AG04449 (cell line): Measurements from ENCODE around the gene ROBO1.

Experiments
- CTCF ChIA-PET: fragments of 350-600 bp; formaldehyde crosslinking; extraction: SDS; loops from one replicate; lab custom pipeline; 2021; ENCODE audit warnings: antibody characterized with exemption; lab: Yijun Ruan, JAX
- POLR2A ChIA-PET: fragments of 400-600, 350-600 bp; formaldehyde crosslinking; extraction: SDS; loops from one replicate; lab custom pipeline; 2020; ENCODE audit warnings: antibody characterized with exemption, inconsistent platforms; lab: Yijun Ruan, JAX
- DNase-seq: peaks from one replicate; pipeline ENCODE4 v3.0.0-alpha.2; 2010; ENCODE audit warnings: low read depth, low spot score
- H3K4me3 ChIP-seq: 2 replicates; pipeline ENCODE4 v1.5.1; 2011; ENCODE audit warnings: low read depth, mild to moderate bottlenecking, control low read depth, low read length
- TF ChIP-seq, protein P1 (sequence below): IDR thresholded peaks from one replicate; pipeline ENCODE4 v1.5.1; 2011; ENCODE audit warnings: mild to moderate bottlenecking, moderate library complexity, low read length, control low read depth, inconsistent platforms; ENCODE audit not compliant: insufficient read depth; ENCODE audit errors: missing control alignments

ROBO1 gene

DNA sequence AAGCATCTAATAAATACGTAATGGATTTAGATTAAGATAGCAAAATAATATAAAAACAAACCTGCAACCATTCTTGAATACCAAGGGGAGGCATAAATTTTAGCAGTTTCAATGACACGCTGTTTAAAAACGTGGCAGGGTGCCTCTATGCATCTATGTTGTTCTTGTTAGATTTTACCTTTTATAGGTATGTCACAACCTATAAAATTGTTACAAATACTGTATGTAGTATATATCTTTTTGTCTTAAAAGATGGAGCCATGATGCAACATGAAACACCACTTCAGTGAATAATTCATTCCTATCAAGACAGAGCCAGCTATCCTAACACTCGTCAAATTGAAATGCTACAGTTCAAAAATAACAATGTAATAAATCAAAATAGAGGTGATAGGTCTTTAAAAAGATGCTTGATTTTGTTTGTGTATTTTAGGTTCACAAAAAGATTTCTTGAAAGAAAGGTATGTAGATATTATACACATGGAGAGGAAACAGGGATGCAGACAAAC lies 1059.2 kb downstream of the ROBO1 start:
- TF ChIP-seq, protein P1, sequence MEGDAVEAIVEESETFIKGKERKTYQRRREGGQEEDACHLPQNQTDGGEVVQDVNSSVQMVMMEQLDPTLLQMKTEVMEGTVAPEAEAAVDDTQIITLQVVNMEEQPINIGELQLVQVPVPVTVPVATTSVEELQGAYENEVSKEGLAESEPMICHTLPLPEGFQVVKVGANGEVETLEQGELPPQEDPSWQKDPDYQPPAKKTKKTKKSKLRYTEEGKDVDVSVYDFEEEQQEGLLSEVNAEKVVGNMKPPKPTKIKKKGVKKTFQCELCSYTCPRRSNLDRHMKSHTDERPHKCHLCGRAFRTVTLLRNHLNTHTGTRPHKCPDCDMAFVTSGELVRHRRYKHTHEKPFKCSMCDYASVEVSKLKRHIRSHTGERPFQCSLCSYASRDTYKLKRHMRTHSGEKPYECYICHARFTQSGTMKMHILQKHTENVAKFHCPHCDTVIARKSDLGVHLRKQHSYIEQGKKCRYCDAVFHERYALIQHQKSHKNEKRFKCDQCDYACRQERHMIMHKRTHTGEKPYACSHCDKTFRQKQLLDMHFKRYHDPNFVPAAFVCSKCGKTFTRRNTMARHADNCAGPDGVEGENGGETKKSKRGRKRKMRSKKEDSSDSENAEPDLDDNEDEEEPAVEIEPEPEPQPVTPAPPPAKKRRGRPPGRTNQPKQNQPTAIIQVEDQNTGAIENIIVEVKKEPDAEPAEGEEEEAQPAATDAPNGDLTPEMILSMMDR, result no peak
- no peak for DNase-seq
- ChIA-PET CTCF (no interaction called here), POLR2A (no interaction called here)
- no peak overlapping the region for H3K4me3 ChIP-seq

DNA sequence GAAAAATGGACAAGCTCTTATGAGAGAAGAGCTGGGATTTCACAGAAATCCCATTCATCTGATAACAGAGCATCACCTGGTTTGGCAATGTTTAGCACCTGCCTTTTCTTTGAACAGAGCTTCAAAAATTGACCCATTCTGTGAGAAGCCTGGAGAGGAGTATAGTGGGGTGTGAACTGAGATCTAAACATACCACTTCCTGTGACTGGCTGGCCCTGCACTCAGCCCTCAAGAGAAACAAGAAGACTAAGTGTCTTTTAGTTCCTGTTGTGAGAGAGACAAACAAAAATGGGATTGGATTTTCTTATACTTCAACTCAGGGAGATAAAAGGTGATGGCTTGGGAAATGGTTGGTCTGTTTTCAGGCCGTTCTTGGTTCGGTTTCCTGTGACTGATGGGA lies 1060.2 kb downstream of the ROBO1 start:
- TF ChIP-seq, protein P1, result no peak
- CTCF ChIA-PET, result no interaction called here

DNA sequence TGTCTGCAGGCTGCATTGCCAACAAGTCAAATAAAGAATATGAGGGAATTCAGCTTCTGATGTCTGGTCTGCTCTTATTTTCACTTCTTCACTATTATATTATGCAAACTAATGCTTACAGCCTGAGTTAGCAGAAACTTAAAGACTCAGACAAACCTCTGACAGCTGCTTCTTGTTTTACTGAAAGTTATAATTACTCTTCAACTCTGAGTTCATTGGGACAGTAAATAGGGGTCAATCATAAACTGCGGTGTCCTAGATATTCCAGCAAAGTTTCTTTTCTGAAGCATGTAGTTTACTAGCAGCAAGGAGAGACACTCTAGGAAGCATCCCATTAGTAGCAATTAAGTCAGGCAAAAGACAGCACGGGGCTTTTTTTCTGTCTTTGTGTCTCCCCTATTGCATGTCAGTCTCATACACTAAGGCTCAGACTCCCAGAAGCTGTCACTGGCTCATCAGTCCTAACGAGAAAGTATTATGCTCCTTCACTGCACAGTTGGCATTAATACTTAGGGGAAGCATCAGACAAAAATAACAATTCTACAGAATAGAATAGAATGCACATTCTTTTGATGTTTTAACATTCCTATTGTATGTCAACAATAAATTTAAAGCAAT lies 1060.8 kb downstream of the ROBO1 start:
- DNase-seq, result no peak
- no peak overlapping the region for H3K4me3 ChIP-seq
- TF ChIP-seq, protein P1, result no peak
- ChIA-PET CTCF (no interaction called here), POLR2A (no interaction called here)

More for the DNA sequence above, 1060.2 kb downstream of the ROBO1 start:
- H3K4me3 ChIP-seq, result no peak overlapping the region
- POLR2A ChIA-PET, result no interaction called here
- DNase-seq, result no peak

DNA sequence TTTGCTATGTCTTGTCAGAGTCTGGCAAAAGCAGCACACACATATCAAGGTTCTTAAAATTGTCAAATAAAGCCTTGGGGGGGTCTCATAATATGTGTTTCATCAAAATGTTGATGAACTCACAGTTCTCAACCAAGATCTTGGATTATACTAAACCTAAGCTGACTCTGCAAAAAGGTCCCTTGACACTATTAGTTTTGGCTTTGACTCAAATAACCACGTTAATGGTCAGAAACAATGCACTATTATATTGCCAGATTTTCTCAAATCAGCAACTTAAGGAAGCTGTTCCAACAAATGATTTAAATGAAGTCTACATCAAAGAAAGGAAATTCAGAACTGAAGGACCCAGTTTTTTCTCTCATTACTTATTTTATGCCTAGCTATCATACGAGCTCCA lies 1063.9 kb downstream of the ROBO1 start:
- POLR2A ChIA-PET, result no interaction called here
- CTCF ChIA-PET, result no interaction called here
- DNase-seq, result no peak
- TF ChIP-seq, protein P1, result no peak
- no peak overlapping the region for H3K4me3 ChIP-seq

DNA sequence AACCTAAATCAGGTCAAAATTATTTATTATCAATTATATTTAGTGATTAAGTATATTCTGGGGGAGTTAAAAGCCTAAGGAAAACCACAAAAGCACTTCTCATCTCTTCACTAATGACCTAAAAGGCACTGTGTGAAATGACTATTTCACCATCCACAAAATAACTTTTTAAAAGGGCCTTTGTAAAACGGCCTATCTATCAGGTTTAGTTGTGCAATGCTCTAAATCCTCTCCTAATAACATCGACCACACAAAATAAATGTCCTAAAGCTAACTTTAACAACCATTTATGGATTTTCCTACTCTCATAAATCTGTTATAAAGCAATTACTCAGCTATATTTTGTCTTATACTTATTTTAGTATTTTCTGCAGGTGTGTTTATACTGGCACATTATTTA lies 1066.3 kb downstream of the ROBO1 start:
- TF ChIP-seq, protein P1, result no peak
- no peak overlapping the region for H3K4me3 ChIP-seq
- ChIA-PET POLR2A (no interaction called here), CTCF (no interaction called here)
- DNase-seq, result no peak

DNA sequence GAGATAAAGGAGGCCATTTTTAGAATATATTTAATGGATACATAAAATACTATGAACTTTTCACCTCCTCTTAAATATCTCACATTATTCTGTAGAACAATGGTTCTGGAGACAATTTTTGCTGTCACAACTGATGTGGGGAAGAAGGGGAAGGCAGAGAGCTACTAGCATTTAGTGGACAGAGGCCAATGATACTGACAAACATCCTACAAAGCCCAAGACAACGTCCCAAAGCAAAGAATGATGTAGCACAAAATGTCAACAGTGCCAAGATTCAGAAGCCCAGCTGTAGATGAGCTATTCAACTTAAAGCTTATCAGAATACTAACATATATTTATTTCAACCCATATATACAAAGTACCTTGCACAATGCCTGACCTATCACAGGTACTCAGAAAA lies 1069.4 kb downstream of the ROBO1 start:
- POLR2A ChIA-PET, result no interaction called here
- no peak for DNase-seq
- CTCF ChIA-PET, result no interaction called here
- H3K4me3 ChIP-seq, result no peak overlapping the region
- TF ChIP-seq, protein P1, result no peak
